ENCODE data around the gene CD163. TPM values are rescaled to one million over a fixed set of nuclear protein-coding genes. Genes with fewer than 3 reads are reported as not detected.

Gene CD163
- total RNA-seq, 4 donors from 2014 or later = 25.6 to 179 (median 94.4) TPM

GRCh38 chr12:7431993-7432685, 71.4 kb downstream of the CD163 start:
- Histone ChIP-seq H3K9me3 (no peaks in the 10 kb centered on the region), H3K27ac (no peak overlapping the region), H3K27me3 (no peaks in the 10 kb centered on the region), H3K4me1 (no peaks in the 10 kb centered on the region), H3K36me3 (no peaks in the 10 kb centered on the region), H3K4me3 (replicated peaks in 1 of 3) (no peak overlapping the region)
- no peak for DNase-seq
- no peak for TF ChIP-seq POLR2A (IDR thresholded peaks at IDR 0.05)
- no peak for TF ChIP-seq CTCF (IDR thresholded peaks at IDR 0.05)
- 91 to 93% methylated on average over 5 of the region's 5 CpGs for WGBS, 2 donors
- intact Hi-C loops (cut with DNase I) = no loop called here

Other genes starting within 250 kb of the CD163 start
- not detected for gene ACSM4, start 199.7 kb downstream of the CD163 start, total RNA-seq
- 1 to 10 TPM in 3 of 4 donors, under 1 TPM in 1; 0.54 to 3.8 (median 2.0) TPM for gene CD163L1, start 59.6 kb downstream of the CD163 start, total RNA-seq
- gene APOBEC1, start 162.1 kb upstream of the CD163 start, total RNA-seq = not detected
- gene GDF3, start 192.0 kb upstream of the CD163 start, total RNA-seq = under 1 TPM in 2 of 4 donors, not detected in 2; 0.45 to 0.63 TPM
- gene DPPA3, start 207.7 kb upstream of the CD163 start, total RNA-seq = not detected
- gene CLEC4C, start 243.6 kb upstream of the CD163 start, total RNA-seq = not detected

Measured in thyroid gland (tissue), 4 donors.